Measurements from ENCODE around the gene SMIM41.

- TF ChIP-seq CTCF (IDR thresholded peaks at IDR 0.05): no peak
- TF ChIP-seq EP300 (IDR thresholded peaks at IDR 0.05): no peak
- TF ChIP-seq KDM1A (IDR thresholded peaks at IDR 0.05; ENCODE audit: low read depth): no peak
- TF ChIP-seq POLR2A (IDR thresholded peaks at IDR 0.05; ENCODE audit: low read length): no peak
- TF ChIP-seq ELK1 (IDR thresholded peaks at IDR 0.05; ENCODE audit: low read depth, low read length): no peak
- TF ChIP-seq CHD2 (IDR thresholded peaks at IDR 0.05; ENCODE audit: low read length, partially characterized antibody): no peak
- no peak for TF ChIP-seq RFX5 (IDR thresholded peaks at IDR 0.05)
- TF ChIP-seq ZC3H11A (IDR thresholded peaks at IDR 0.05): no peak
- TF ChIP-seq NFE2L2 (conservative IDR thresholded peaks at IDR 0.05; ENCODE audit: low read length): no peak
- TF ChIP-seq NR3C1 (IDR thresholded peaks at IDR 0.05): no peak
Measured at GRCh38 chr12:52041695-52042123, 37.8 kb upstream of the SMIM41 start.
